Measurements from ENCODE around the gene GNB2.
A peak's percentile ranks its signal among the peaks of the same experiment; 100 is the strongest.

The GNB2 gene

GRCh38 chr7:100673302-100673941 lies at the start of gene GNB2:
TSS of gene GNB2 (plus strand) at chr7:100673740. CDS start at chr7:100676266, 2,526 bp downstream.
- Mint-ChIP-seq H3K27ac (peak within 1 kb of the TSS; percentile 94), H3K36me3 (ENCODE audit: low read depth) (peaks cover 9% of the 10 kb centered on the region), H3K4me1 (peaks cover 20% of the 10 kb centered on the region), H3K27me3 (no peaks in the 10 kb centered on the region), H3K9me3 (no peaks in the 10 kb centered on the region), H3K4me3 (peak within 1 kb of the TSS; percentile 88)
- ATAC-seq (peak; percentile 71), DNase-seq (peak; percentile 99)

DNA sequence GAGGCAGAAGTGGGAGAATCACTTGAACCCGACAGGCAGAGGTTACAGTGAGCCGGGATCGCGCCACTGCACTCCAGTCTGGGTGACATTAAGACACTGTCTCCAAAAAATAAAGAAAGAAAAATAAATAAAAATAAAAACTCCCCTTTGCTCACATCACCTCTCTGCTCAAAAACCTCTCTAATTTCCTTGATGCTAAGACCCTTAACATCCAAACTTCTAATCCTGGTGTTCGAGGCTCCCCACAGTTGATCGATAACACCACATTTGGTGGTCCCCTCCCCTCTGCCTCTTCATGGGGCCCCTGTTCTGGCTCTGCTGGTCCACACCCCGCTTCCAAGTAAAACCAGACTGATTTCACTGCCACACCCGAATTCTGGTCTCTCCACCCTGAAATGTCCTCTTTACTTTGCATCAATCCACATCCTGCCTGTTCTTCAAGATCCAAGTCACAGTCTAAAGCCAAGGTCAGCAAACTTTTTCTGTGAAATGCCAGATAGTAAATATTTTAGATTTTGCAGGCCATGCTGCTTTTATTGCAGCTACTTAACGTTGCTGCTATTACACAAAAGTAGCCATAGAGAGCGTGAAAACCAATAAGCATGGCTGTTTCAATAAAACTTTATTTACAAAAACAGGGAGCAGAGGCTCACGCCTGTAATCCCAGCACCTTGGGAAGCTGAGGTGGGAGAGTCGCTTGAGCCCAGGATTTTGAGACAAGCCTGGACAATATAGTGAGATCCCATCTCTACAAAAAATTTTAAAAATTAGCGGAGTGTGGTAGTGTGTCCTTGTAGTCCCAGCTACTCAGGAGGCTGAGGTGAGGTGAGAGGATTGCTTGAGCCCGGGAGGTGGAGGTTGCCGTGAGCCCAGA lies 49.4 kb upstream of the GNB2 start:
- ATAC-seq: no peak
- DNase-seq: no peak
- Mint-ChIP-seq H3K9me3 (no peaks in the 10 kb centered on the region), H3K27me3 (no peaks in the 10 kb centered on the region), H3K27ac (no peak overlapping the region), H3K4me1 (peaks cover 15% of the 10 kb centered on the region), H3K4me3 (no peak overlapping the region), H3K36me3 (ENCODE audit: low read depth) (no peaks in the 10 kb centered on the region)

DNA sequence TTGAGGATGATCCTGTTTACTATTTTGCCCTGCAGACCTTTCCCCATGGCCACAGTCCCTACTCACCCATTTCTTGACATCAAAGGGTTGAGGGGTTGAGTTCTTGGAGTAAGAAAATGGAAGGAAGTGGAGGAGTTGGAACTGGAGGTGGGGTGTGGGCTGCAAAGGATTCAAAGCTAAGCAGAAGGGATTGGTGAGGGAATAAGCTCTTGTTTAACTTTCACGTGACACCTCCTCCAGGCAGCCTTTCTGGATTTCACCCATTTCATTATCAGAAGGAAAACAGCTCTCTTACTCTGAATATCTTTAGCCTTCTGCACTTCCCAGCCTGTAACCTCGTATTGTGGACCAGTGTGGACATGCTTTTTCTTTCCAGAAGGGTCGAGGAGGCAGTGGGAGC lies 47.5 kb upstream of the GNB2 start:
- H3K27me3 Mint-ChIP-seq: no peaks in the 10 kb centered on the region
- no peak overlapping the region for H3K27ac Mint-ChIP-seq
- H3K4me3 Mint-ChIP-seq: peak overlapping the region; percentile 79
- H3K4me1 Mint-ChIP-seq: peaks cover 15% of the 10 kb centered on the region
- ATAC-seq (no peak), DNase-seq (no peak)
- no peaks in the 10 kb centered on the region for H3K9me3 Mint-ChIP-seq
- peaks cover 3% of the 10 kb centered on the region for H3K36me3 Mint-ChIP-seq (ENCODE audit: low read depth)

GRCh38 chr7:100626530-100627237 lies 46.9 kb upstream of the GNB2 start:
- H3K4me1 Mint-ChIP-seq: peaks cover 15% of the 10 kb centered on the region
- no peaks in the 10 kb centered on the region for H3K9me3 Mint-ChIP-seq
- no peaks in the 10 kb centered on the region for H3K27me3 Mint-ChIP-seq
- ATAC-seq: peak; percentile 96
- peak; percentile 88 for DNase-seq
- H3K27ac Mint-ChIP-seq: peak overlapping the region; percentile 81
- H3K4me3 Mint-ChIP-seq: peak overlapping the region; percentile 79
- H3K36me3 Mint-ChIP-seq (ENCODE audit: low read depth): peaks cover 3% of the 10 kb centered on the region

GRCh38 chr7:100627238-100627549 lies 46.3 kb upstream of the GNB2 start:
- Mint-ChIP-seq H3K4me3 (peak overlapping the region; percentile 79), H3K27me3 (peaks cover under 1% of the 10 kb centered on the region), H3K27ac (peak overlapping the region; percentile 81), H3K9me3 (no peaks in the 10 kb centered on the region), H3K4me1 (peaks cover 17% of the 10 kb centered on the region), H3K36me3 (ENCODE audit: low read depth) (peaks cover 3% of the 10 kb centered on the region)
- no peak for ATAC-seq
- no peak for DNase-seq

- H3K9me3 Mint-ChIP-seq: no peaks in the 10 kb centered on the region
- no peak overlapping the region for H3K4me3 Mint-ChIP-seq
- no peak for ATAC-seq
- no peak overlapping the region for H3K27ac Mint-ChIP-seq
- peaks cover 2% of the 10 kb centered on the region for H3K27me3 Mint-ChIP-seq
- DNase-seq: peak; percentile 45
- peaks cover 32% of the 10 kb centered on the region for H3K4me1 Mint-ChIP-seq
- H3K36me3 Mint-ChIP-seq (ENCODE audit: low read depth): peaks cover 4% of the 10 kb centered on the region
These were observed 44.3 kb upstream of the GNB2 start for GRCh38 chr7:100629117-100629716.

DNA sequence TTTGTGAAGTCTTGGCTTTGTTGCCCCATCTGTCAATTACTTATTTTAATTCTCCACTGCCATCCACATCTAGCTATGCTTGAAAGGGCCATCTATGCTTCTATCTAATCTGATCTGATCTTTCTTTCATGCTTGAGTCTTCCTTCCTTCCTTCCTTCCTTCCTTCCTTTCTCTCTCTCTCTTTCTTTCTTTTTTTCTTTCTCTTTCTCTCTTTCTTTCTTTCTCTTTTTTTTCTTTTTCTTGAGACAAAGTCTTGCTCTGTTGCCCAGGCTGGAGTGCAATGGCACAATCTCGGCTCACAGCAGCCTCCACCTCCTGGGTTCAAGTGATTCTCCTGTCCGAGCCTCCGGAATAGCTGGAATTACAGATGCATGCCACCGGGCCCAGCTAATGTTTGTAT lies 43.5 kb upstream of the GNB2 start:
- peaks cover 33% of the 10 kb centered on the region for H3K4me1 Mint-ChIP-seq
- no peak overlapping the region for H3K4me3 Mint-ChIP-seq
- H3K9me3 Mint-ChIP-seq: no peaks in the 10 kb centered on the region
- H3K27me3 Mint-ChIP-seq: peaks cover 2% of the 10 kb centered on the region
- H3K27ac Mint-ChIP-seq: no peak overlapping the region
- DNase-seq (no peak), ATAC-seq (no peak)
- peaks cover 4% of the 10 kb centered on the region for H3K36me3 Mint-ChIP-seq (ENCODE audit: low read depth)

DNA sequence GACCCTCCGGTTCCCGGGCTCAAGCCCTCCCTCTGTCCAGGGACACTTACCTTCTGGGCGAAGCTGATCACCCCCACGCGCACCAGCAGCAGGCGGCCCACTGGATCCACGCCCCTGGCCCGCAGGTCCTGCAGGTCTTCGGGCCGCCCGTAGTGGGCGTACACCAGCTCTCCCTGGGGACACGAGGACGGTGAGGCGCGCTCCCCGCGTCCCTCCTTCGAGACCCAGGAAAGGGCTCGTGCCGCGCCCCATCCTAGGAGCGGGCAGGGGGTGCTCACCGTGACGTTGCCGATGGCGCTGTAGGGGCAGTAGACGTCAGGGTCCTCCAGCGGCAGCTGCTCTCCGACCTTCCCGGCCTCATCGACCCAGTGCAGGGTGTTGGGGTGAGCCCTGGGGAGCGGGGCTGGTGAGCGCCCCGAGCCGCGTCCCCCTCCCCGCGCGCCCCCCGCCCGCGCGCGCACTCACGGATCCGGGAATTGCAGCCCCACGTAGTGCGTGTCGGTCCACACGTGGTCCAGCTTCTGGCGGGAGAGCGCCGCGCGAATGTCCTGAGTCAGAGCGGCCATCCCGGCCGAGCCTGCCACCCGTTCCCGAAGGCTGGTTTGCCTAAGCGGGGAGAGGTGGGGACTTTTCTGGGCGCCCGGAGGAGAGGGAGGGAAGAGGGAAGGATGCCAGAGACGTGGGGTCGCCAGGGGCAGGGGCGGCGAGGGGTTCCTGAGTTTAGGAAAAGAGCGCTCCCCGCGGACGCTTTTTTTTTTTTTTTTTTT lies 40.4 kb upstream of the GNB2 start:
- no peaks in the 10 kb centered on the region for H3K9me3 Mint-ChIP-seq
- peak overlapping the region; percentile 82 for H3K4me3 Mint-ChIP-seq
- H3K36me3 Mint-ChIP-seq (ENCODE audit: low read depth): peaks cover 4% of the 10 kb centered on the region
- H3K27me3 Mint-ChIP-seq: peaks cover 2% of the 10 kb centered on the region
- H3K27ac Mint-ChIP-seq: peak overlapping the region; percentile 91
- ATAC-seq (peak; percentile 71), DNase-seq (peak; percentile 69)
- H3K4me1 Mint-ChIP-seq: peaks cover 21% of the 10 kb centered on the region

DNA sequence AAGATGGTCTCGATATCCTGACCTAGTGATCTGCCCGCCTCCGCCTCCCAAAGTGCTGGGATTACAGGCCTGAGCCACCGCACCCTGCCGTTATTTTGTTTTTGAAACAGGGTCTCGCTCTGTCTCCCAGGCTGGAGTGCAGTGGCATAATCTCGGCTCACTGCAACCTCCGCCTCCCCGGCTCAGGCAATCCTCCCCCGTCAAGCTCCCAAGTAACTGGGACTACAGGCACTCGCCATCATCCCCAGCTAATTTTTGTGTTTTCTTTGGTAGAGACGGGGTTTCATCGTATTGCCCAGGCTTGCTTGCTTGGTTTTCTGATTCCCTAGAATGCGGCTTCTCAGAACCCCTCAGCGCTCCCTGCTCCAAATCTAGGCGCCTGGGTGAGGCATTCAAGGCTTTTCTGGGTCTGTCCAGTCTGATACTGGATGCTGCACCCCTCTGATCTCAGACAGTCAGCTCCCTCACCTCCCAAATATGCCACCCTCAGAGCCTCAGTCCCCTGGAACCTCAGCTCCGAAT lies 33.5 kb upstream of the GNB2 start:
- peaks cover under 1% of the 10 kb centered on the region for H3K27me3 Mint-ChIP-seq
- H3K4me1 Mint-ChIP-seq: no peaks in the 10 kb centered on the region
- H3K4me3 Mint-ChIP-seq: no peak overlapping the region
- H3K36me3 Mint-ChIP-seq (ENCODE audit: low read depth): no peaks in the 10 kb centered on the region
- no peak for DNase-seq
- H3K9me3 Mint-ChIP-seq: no peaks in the 10 kb centered on the region
- no peak for ATAC-seq
- H3K27ac Mint-ChIP-seq: no peak overlapping the region

DNA sequence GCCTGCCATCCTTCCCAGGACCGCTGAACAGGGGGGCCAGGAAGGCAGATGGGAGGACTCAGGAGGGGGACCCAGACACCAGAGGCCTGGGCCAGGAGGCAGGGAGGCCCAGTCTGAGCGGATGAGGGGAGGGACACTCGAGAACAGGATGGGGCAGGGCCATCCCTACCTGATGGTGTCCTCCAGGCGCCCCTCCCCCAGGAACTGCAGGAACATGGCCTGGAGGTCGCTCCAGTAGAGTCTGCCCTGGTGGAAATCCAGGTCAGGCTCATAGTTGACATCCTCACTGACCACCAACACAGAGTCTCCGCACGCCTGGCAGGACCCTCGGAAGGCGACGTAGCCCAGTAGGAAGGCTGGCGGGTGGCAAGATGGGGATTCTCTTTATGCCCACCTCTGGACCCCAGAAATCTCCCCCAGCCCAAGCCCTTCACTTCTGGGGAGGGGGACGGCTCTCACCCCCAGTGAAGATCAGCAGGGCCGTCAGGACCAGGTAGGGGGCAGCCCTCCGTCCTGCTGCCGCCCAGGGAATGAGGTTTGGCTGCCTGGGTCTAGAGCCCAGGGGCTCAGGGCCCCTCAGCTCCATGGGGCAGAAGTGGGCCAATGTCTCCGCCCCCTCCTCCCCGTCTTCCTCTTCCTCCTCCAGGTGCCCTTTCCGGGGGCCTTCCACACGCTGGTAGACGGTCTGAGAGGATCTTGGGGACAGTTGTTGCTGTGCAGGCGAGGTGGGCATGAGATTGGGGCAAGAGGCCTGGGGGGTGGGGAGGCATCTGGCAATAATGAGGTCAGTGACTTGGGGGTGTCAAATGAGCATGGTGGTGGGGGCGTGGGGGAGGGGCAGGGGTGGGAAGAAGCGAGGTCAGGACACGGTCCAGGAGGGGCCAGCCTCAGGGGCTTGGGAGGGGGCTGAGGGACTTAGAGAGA lies 32.8 kb upstream of the GNB2 start:
- no peak for ATAC-seq
- Mint-ChIP-seq H3K36me3 (ENCODE audit: low read depth) (no peaks in the 10 kb centered on the region), H3K4me1 (no peaks in the 10 kb centered on the region), H3K9me3 (no peaks in the 10 kb centered on the region), H3K27me3 (peaks cover 5% of the 10 kb centered on the region), H3K27ac (no peak overlapping the region), H3K4me3 (no peak overlapping the region)
- no peak for DNase-seq

DNA sequence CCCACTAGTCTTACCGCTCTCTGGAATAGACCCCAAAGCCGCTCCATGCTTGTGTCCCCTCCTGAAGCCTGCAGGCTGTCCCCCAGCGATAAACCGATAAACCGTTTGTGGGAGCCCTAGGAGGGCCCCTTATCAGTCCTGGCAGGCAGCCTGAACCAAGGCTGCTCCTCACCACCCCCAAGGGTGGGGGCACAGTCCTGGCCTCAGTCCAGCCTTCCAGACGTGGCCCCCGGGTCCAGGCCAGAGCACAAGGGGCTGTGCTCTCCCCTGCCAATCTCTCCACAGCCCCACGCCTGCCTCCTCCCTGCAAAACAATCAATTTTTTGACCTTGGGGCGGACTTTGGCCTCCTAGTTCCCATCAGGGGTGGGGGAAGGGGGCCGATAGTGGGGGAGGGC lies 32.1 kb upstream of the GNB2 start, which contains the start of gene TFR2:
Gene TFR2, minus strand, starts transcription at position 90 of the 397 bp plus-strand sequence. Its CDS starts 43 bp downstream, at position 47.
- DNase-seq (no peak), ATAC-seq (no peak)
- Mint-ChIP-seq H3K27ac (no peak within 1 kb of the TSS), H3K4me1 (no peaks in the 10 kb centered on the region), H3K27me3 (peaks cover 5% of the 10 kb centered on the region), H3K36me3 (ENCODE audit: low read depth) (no peaks in the 10 kb centered on the region), H3K9me3 (no peaks in the 10 kb centered on the region), H3K4me3 (no peak within 1 kb of the TSS)

DNA sequence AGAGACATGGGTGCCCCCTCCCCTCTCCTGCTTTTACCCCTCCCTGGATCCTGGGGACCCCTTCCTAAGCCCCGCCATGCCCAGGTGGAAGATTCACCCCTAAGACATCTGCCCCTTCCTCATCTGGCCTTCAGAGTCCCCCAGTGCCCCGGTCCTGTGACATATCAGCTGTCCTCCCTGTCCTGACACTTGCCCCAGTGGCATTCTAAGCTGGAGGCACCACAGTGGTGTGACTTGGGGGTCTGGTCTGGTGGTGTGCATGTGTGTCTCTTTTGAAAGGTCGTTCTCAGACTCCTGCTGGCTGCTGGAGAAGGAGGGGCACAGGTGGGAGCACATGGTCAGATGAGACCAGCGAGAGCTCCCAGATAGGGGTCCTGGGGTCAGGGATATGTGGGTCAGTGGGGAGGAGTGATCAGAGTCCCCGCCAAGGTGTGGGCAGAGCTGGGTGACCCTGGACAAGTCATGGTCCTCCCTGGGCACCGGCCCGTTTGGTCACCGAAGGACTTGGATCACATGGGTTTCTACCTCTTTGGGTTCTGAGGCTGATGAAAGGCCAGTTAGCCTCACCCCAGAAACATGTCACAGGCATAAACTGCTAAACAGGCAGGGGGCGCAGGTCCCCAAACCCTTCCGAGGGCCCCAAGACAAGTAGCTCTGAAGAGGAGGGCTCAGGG lies 31.5 kb upstream of the GNB2 start:
- no peak overlapping the region for H3K4me3 Mint-ChIP-seq

More for the DNA sequence above, 31.5 kb upstream of the GNB2 start:
- Mint-ChIP-seq H3K27me3 (peaks cover 5% of the 10 kb centered on the region), H3K27ac (no peak overlapping the region), H3K36me3 (ENCODE audit: low read depth) (no peaks in the 10 kb centered on the region), H3K9me3 (no peaks in the 10 kb centered on the region), H3K4me1 (no peaks in the 10 kb centered on the region)
- DNase-seq (no peak), ATAC-seq (no peak)
